Stimulated activated naive CD8-positive, alpha-beta T cell treated with anti-CD3 and anti-CD28 coated beads, Interleukin-15, Interleukin-2, amounts not matched to agents 100 ng/mL and 50 ng/mL, for 24 hours (primary cell): Measurements from ENCODE around the gene NFATC2.

Source experiments
- H3K27ac Mint-ChIP-seq: one replicate; pipeline ENCODE4 v1.8.0; 2021; ENCODE audit warnings: mild to moderate bottlenecking, mixed read lengths
- H3K27me3 Mint-ChIP-seq: one replicate; pipeline ENCODE4 v1.8.0; 2021; ENCODE audit warnings: mixed read lengths
- H3K36me3 Mint-ChIP-seq: one replicate; pipeline ENCODE4 v1.8.0; 2021; ENCODE audit warnings: low read depth, mixed read lengths
- H3K4me1 Mint-ChIP-seq: one replicate; pipeline ENCODE4 v1.8.0; 2021; ENCODE audit warnings: low read depth, mixed read lengths
- H3K4me3 Mint-ChIP-seq: one replicate; pipeline ENCODE4 v1.8.0; 2021; ENCODE audit warnings: mild to moderate bottlenecking, mixed read lengths
- H3K9me3 Mint-ChIP-seq: one replicate; pipeline ENCODE4 v1.8.0; 2021; ENCODE audit warnings: mixed read lengths

The NFATC2 gene

DNA sequence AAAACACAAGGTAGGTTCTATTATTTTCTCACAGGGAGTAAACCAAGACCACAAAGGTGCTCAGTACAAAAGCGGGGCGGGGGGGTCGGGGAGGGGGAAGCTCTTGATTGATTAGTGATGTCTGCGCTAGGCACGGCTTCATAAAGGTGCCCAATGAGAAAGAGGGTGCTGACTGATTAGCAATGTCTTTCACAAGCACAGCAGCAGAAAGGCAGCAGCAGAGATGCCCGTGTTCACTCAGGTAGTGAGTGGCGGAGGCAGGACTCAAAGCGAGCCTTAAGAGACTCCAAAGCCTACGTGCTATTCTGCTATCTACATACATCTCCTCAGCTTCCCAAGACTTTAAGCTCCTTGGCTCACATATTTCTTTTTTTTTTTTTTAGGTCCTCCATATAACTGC lies 20.3 kb downstream of the NFATC2 start:
- H3K36me3 Mint-ChIP-seq, result peaks cover 44% of the 10 kb centered on the region
- H3K4me3 Mint-ChIP-seq, result no peak overlapping the region
- H3K27me3 Mint-ChIP-seq, result no peaks in the 10 kb centered on the region
- peaks cover 69% of the 10 kb centered on the region for H3K4me1 Mint-ChIP-seq
- no peaks in the 10 kb centered on the region for H3K9me3 Mint-ChIP-seq
- no peak overlapping the region for H3K27ac Mint-ChIP-seq

- no peak overlapping the region for H3K27ac Mint-ChIP-seq
- H3K9me3 Mint-ChIP-seq, result no peaks in the 10 kb centered on the region
- H3K4me1 Mint-ChIP-seq, result peaks cover 74% of the 10 kb centered on the region
- no peak overlapping the region for H3K4me3 Mint-ChIP-seq
- no peaks in the 10 kb centered on the region for H3K27me3 Mint-ChIP-seq
- H3K36me3 Mint-ChIP-seq, result peaks cover 72% of the 10 kb centered on the region
These were observed 24.7 kb downstream of the NFATC2 start for GRCh38 chr20:51517839-51518238.

DNA sequence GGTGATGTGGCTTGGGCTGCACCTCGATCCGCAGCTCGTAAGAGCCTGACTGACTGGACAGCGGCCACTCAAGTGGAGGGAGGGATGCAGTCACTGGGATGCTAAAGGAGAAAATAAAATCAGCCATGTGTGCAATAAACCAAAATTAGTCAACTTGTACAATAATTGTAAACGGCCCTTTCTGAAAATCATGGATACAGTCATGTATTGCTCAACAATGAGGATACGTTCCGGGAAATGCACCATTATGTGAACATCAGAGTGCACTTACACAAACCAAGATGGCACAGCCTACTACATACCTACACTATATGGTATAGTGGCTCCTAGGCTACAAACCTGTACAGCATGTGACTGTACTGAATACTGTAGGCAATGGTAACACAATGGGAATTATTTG lies 25.7 kb downstream of the NFATC2 start:
- no peak overlapping the region for H3K4me3 Mint-ChIP-seq
- no peaks in the 10 kb centered on the region for H3K9me3 Mint-ChIP-seq
- H3K36me3 Mint-ChIP-seq, result peaks cover 72% of the 10 kb centered on the region
- no peak overlapping the region for H3K27ac Mint-ChIP-seq
- no peaks in the 10 kb centered on the region for H3K27me3 Mint-ChIP-seq
- H3K4me1 Mint-ChIP-seq, result peaks cover 74% of the 10 kb centered on the region

GRCh38 chr20:51514836-51515235 lies 27.7 kb downstream of the NFATC2 start:
- H3K4me3 Mint-ChIP-seq, result no peak overlapping the region
- H3K4me1 Mint-ChIP-seq, result peaks cover 76% of the 10 kb centered on the region
- H3K27me3 Mint-ChIP-seq, result no peaks in the 10 kb centered on the region
- peaks cover 79% of the 10 kb centered on the region for H3K36me3 Mint-ChIP-seq
- no peaks in the 10 kb centered on the region for H3K9me3 Mint-ChIP-seq
- peak overlapping the region; percentile 21 for H3K27ac Mint-ChIP-seq

DNA sequence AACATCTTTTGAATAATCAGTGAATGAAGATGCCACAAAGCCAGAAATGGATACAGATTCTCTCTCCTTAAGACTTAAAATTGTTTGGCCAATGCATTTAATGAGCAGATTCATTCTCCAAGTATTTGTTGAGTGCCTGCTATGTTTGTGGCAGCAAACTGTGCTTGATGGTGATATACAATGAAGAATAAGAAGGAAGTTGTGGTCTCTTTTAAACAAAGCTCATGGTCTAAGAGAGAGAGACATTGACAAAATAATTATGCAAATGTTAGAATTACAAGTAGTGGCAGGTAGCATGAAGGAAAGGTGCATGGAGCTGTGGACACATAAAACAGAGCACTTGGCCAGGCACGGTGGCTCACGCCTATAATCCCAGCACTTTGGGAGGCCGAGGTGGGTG lies 28.3 kb downstream of the NFATC2 start:
- H3K9me3 Mint-ChIP-seq, result no peaks in the 10 kb centered on the region
- peaks cover 84% of the 10 kb centered on the region for H3K36me3 Mint-ChIP-seq
- H3K27ac Mint-ChIP-seq, result no peak overlapping the region
- peaks cover 79% of the 10 kb centered on the region for H3K4me1 Mint-ChIP-seq
- no peaks in the 10 kb centered on the region for H3K27me3 Mint-ChIP-seq
- no peak overlapping the region for H3K4me3 Mint-ChIP-seq

- no peaks in the 10 kb centered on the region for H3K9me3 Mint-ChIP-seq
- peak overlapping the region; percentile 83 for H3K27ac Mint-ChIP-seq
- peaks cover 75% of the 10 kb centered on the region for H3K4me1 Mint-ChIP-seq
- no peak overlapping the region for H3K4me3 Mint-ChIP-seq
- H3K36me3 Mint-ChIP-seq, result peaks cover 90% of the 10 kb centered on the region
- H3K27me3 Mint-ChIP-seq, result no peaks in the 10 kb centered on the region
These were observed 29.0 kb downstream of the NFATC2 start for GRCh38 chr20:51513545-51513944.

DNA sequence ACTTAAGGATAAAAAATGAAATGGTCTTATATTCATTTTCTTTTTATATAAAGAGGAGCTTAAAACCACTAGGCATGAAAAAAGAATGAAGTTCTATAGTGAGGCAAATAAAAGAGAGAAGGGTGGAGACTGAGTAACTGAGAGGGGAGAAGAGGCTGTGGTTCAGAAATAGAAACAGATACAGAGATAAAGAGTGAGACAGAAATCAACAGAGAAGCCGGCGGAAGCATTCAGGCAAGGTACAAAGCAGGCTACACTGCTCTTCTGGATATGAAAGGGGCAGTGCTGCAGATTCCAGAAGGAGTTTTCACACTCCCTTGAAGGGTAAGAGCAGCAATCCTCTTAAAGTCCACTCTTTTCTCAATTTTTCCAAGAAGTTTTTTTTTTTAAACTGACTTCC lies 29.9 kb downstream of the NFATC2 start:
- Mint-ChIP-seq H3K27me3 (no peaks in the 10 kb centered on the region), H3K4me3 (no peak overlapping the region), H3K9me3 (no peaks in the 10 kb centered on the region), H3K36me3 (peaks cover 88% of the 10 kb centered on the region), H3K4me1 (peaks cover 74% of the 10 kb centered on the region), H3K27ac (peak overlapping the region; percentile 91)

DNA sequence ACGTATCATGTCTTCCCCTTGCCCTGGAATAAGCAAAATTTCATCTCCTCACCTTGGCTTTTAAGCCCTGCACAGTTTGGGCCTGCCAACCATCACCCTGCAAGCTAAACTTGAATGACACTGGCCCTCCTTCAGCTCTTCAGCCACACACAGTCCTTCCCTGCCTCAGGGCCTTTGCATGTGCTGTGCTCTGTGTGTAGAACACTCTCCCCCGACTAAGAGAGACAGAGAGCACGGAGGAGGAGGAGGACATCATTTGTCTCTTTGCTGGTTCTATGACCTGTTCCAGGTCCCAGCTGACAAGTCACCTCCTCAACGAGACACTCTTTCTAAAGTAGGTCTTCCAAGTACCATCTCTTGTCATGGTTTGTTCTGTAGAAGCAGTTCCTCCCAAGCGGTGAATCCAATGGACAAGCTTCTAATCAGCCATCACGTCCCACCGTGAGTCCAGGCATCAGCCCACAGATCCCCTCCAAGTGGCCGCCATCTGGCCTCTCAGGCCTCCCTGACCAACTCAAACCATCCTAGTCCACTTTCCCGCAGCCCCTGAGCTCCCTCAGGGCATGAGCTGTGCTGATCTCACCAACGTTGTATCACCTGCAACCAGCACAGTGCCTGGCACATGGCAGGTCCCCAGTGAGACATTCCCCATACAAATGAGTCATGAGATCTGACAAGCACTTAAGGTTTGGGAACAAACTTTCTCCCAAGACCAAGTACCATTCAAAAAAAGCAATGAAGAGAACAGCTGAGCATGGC lies 30.5 kb downstream of the NFATC2 start:
- no peak overlapping the region for H3K4me3 Mint-ChIP-seq
- no peaks in the 10 kb centered on the region for H3K27me3 Mint-ChIP-seq
- peak overlapping the region; percentile 91 for H3K27ac Mint-ChIP-seq
- peaks cover 76% of the 10 kb centered on the region for H3K4me1 Mint-ChIP-seq
- peaks cover 89% of the 10 kb centered on the region for H3K36me3 Mint-ChIP-seq
- H3K9me3 Mint-ChIP-seq, result no peaks in the 10 kb centered on the region

DNA sequence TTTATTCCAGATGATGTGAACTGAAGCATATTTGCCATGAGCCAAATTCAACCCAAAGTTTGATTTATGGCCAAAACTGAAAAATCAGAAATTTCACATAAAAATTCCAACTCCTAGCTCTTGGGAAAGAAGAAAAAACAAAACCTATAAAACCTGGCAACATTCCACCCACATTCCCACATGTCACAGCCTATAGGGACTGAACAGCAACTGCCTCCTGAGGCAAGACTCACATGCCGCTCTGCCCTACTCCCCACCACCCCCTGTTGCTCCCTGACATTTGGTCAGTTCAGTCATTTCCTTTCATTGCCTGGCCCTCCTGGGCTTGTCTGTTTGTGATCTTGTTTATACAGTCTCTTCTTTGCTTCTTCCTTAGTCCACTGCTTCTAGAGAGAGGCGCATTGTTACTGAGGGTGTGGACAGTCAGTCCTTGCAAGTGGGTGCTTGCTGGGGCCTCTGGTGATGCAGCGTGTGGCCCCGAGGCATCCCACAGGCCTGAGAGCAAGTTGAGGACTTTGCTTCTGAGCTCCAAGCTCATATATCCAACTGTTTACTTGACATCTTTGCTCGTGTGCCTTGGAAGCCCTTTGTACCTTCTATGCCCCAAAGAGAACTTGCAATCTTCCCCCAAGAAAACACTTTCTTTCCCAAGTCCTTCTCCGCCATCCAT lies 31.4 kb downstream of the NFATC2 start:
- H3K4me1 Mint-ChIP-seq, result peaks cover 68% of the 10 kb centered on the region
- peak overlapping the region; percentile 50 for H3K27ac Mint-ChIP-seq
- peaks cover 83% of the 10 kb centered on the region for H3K36me3 Mint-ChIP-seq
- H3K9me3 Mint-ChIP-seq, result no peaks in the 10 kb centered on the region
- no peaks in the 10 kb centered on the region for H3K27me3 Mint-ChIP-seq
- no peak overlapping the region for H3K4me3 Mint-ChIP-seq

- Mint-ChIP-seq H3K9me3 (no peaks in the 10 kb centered on the region), H3K4me3 (no peak overlapping the region), H3K27ac (no peak overlapping the region), H3K4me1 (peaks cover 65% of the 10 kb centered on the region), H3K27me3 (no peaks in the 10 kb centered on the region), H3K36me3 (peaks cover 82% of the 10 kb centered on the region)
These were observed 32.4 kb downstream of the NFATC2 start for GRCh38 chr20:51510169-51510568.

DNA sequence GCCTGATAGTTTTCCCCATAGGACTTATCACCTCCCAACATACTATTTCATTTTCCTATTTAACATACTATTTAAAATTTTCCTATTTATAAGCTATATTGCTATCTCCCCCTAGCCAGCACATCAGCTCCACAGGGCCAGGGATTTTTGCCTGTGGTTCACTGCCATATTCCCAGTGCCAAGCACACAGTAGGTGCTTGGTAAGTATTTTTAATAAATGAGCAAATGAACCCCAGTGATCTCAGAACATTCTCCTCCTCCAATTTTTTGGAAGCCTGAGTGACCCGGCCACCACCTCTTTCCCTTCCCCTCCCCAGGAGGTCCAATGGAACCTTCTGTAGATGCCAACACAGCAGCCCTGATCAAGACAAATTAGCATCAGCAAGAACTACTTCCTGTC lies 33.3 kb downstream of the NFATC2 start:
- no peak overlapping the region for H3K27ac Mint-ChIP-seq
- H3K4me3 Mint-ChIP-seq, result no peak overlapping the region
- no peaks in the 10 kb centered on the region for H3K9me3 Mint-ChIP-seq
- H3K4me1 Mint-ChIP-seq, result peaks cover 63% of the 10 kb centered on the region
- no peaks in the 10 kb centered on the region for H3K27me3 Mint-ChIP-seq
- peaks cover 80% of the 10 kb centered on the region for H3K36me3 Mint-ChIP-seq

DNA sequence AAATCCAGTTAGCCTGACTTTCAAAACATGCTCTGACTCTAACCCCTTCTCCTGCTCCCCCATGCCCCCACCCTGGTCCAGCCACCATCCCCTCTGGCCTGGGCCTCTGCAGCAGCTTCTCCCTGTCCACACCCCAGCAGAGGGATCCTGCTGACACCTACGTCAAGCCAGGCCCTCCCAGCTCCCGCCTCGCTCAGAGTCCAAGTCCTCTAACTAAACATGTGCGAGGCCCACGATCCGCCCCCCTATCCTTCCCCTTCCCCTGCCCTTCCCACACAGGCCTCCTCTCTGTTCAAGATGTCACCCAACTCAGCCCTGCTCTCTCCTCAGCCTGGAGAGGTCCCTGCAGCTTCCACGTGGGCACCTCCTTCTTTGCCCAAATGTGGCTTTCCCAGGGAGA lies 33.7 kb downstream of the NFATC2 start:
- Mint-ChIP-seq H3K9me3 (no peaks in the 10 kb centered on the region), H3K27ac (peak overlapping the region; percentile 36), H3K36me3 (peaks cover 76% of the 10 kb centered on the region), H3K27me3 (no peaks in the 10 kb centered on the region), H3K4me1 (peaks cover 60% of the 10 kb centered on the region), H3K4me3 (no peak overlapping the region)

DNA sequence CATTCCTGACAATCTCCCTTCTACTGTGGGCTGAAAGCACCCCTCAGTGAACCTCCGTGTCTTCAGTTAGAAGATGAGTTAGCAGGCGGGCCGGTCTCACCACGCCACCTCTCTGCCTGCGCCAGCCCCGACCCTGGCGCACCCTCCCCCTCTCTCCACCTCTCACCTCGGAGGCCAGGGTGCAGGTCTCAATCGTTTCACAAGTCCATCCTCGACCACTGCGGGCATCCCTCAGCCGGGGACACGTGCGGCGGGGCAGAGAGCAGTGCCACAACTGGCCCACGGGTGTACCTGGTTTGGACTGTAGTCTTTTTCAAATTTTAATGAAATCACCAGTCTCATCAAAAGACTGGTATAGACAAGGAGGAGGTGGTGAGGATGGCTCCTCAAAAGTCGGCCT lies 34.4 kb downstream of the NFATC2 start:
- peaks cover 74% of the 10 kb centered on the region for H3K36me3 Mint-ChIP-seq
- H3K27me3 Mint-ChIP-seq, result no peaks in the 10 kb centered on the region
- peak overlapping the region; percentile 36 for H3K27ac Mint-ChIP-seq
- H3K4me3 Mint-ChIP-seq, result no peak overlapping the region
- peaks cover 55% of the 10 kb centered on the region for H3K4me1 Mint-ChIP-seq
- no peaks in the 10 kb centered on the region for H3K9me3 Mint-ChIP-seq

GRCh38 chr20:51507216-51508036 lies 35.1 kb downstream of the NFATC2 start:
- Mint-ChIP-seq H3K4me3 (no peak overlapping the region), H3K9me3 (no peaks in the 10 kb centered on the region), H3K4me1 (peaks cover 53% of the 10 kb centered on the region), H3K27me3 (no peaks in the 10 kb centered on the region), H3K36me3 (peaks cover 73% of the 10 kb centered on the region), H3K27ac (peak overlapping the region; percentile 42)
